ENCODE results near the gene LDLRAD2.
"Not testable (repeated sequence)": the region's sequence is repeated elsewhere in the genome, so short reads cannot be mapped to it uniquely, and the experiment has no call there.

LDLRAD2 gene, protein sequence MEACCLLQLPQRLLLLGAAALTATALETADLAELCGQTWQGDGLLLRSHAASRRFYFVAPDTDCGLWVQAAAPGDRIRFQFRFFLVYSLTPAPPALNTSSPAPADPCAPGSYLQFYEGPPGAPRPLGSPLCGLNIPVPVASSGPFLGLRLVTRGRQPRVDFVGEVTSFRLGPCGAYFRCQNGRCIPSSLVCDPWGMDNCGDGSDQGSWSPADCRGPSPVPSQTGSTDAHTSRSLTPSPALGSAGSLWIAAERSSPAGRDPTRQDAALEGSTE

DNA sequence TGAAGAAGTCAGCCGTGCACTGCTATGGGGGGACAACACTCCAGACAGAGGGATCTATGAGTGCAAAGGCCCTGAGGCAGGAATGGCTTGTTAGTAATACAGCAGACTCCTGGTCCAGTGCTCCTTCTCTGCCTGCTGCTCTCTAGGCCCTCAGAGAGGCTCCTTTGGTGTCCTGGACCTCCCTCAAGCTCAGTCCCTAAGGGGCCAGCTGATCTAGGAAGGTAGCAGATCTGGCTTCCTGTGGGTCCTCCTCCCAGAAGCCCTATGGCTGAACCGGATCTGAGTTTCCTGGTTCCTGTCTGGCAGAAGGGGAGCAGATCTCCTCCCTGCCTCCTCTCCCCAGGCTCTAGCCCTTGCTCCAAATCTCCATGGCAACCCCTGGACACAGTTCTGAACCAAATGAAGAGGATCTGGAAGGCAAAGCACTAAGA lies at the start of gene LDLRAD2:
TSS of gene LDLRAD2 (plus strand) at position 391 of the 431 bp plus-strand sequence. CDS start 187 bp downstream, outside the sequence.
- no peak for DNase-seq

DNA sequence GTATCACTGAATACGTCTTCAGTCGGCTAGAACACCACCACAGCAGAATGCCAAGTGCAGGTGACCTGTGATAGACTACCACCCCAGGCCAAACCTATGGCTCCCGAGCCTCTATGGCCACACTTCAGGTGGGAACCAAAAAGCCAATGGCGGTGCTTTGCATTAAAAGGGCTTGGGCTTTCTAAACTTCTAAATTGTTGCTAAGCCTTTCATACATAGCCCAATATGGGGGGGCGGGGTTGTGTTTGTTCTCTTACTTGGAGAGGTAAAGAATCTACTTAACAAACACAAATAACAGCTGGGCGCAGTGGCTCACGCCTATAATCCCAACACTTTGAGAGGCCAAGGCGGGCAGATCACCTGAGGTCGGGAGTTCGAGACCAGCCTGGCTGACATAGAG lies 48.8 kb upstream of the LDLRAD2 start:
- no peak for DNase-seq

DNA sequence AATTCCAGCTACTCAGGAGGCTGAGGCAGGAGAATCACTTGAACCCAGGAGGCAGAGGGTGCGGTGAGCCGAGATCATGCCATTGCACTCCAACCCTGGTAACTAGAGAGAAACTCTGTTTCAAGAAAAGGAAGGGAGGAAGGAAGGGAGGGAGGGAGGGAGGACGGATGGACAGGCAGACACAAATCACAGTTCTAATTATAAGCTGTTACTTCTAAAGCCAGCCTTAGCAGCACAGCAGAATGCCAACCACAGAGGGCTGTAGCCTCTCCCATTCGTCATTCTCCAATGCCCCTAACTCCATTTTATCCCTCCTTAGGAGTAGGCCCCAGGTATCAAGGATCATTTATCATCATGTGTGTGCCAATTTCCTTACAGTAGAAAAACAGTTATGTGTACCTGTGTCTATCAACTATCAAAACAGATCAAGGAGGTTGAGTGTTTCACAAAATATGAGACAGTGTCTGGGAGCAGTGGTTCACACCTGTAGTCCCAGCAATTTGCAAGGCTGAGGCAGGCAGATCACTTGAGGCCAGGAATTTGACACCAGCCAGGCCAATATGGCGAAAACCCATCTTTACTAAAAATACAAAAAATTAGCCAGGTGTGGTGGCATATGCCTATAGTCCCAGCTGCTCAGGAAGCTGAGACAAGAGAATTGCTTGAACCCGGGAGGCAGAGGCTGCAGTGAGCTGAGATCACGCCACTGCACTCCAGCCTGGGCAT lies 48.2 kb upstream of the LDLRAD2 start:
- no peak for DNase-seq

DNA sequence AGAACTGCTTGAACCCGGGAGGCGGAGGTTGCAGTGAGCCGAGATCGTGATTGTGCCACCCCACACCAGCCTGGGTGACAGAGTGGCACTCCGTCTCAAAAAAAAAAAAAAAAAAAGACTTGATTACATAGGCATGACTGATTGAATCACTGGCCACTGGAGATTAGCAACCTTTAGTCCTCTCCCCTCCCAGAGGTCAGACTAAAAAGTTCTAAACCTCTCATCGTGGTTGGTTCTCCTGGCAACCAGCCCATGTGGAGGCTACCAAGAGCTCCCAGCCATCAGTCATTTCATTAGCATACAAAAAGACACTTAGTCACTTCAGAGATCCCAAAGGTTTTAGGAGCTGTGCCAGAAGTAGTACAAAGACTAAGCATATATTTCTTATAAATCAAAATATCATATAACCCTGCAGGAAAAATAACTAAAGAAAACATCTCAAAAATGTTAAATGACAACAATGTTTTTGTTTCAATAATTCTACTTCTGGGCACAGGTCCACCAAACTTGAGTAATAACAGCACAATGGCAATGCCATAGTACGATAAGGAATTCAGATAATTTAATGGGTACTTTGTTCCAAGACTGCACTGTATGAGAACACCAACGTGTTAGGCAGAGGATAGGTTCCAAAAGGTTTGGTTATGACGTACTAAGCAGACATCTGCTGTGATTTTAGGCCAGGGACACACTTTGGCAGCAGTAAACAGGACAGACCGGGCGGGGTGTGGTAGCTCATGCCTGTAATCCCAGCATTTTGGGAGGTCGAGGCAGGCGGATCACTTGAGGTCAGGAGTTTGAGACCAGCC lies 47.2 kb upstream of the LDLRAD2 start:
- no peak for DNase-seq

DNA sequence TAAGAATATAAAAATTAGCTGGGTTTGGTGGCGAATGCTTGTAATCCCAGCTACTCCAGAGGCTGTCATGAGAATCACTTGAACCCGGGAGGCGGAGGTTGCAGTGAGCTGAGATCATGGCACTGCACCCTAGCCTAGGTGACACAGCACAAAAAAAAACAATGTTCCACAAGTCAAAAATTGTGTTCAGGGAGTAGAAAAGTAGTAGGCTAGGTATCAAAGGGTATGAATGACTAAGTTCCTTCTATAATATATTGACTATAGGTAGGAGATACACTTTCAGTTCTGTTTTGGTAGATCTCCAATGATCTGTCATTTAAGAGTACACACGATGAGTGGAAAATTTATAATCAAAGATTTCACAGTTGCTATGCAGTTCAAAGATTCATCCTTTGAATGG lies 45.9 kb upstream of the LDLRAD2 start:
- no peak for DNase-seq

DNA sequence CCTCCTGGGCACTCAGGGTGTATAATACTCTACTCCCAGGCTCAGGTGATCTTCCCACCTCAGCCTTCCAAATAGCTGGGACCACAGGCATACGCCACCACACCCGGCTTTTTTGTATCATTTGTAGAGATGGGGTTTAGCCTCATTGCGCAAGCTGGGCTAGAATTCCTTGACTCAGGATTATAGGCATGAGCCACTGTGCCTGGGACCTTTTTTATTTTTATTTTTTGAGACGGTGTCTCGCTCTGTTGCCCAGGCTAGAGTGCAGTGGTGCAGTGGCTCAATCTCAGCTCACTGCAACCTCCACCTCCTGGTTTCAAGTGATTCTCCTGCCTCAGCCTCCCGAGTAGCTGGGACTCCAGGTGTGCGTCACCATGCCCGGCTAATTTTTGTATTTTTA lies 45.0 kb upstream of the LDLRAD2 start:
- not testable (repeated sequence) for DNase-seq

DNA sequence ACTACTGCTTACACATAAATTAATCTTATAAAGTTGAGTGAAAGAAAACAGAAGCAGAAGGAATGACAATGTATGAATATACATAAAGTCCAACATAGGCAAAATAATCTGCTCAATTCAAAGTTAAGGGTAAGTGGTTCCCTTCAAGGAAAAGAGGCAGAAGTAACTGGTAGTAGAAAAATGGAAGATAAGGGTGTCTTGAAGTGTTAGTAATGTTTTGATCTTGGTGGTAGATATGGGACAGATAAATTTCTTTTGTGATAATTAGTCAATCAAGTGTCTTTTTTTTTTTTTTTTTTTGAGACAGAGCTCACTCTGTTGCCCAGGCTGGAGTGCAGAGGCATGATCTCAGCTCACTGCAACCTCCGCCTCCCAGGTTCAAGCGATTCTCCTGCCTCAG lies 41.9 kb upstream of the LDLRAD2 start:
- no peak for DNase-seq

DNA sequence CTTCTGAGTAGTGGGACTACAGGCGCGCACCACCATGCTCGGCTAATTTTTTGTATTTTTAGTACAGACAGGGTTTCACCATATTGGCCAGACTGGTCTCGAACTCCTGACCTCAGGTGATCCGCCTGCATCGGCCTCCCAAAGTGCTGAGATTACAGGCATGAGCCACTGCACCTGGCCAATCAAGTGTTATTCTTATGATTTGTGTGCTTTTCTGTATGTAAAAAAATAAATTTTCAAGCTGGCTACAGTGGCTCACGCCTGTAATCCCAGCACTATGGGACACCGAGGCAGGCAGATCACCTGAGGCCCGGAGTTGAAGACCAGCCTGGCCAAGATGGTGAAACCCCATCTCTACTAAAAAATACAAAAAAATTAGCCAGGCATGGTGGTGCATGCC lies 41.5 kb upstream of the LDLRAD2 start:
- DNase-seq = not testable (repeated sequence)

DNA sequence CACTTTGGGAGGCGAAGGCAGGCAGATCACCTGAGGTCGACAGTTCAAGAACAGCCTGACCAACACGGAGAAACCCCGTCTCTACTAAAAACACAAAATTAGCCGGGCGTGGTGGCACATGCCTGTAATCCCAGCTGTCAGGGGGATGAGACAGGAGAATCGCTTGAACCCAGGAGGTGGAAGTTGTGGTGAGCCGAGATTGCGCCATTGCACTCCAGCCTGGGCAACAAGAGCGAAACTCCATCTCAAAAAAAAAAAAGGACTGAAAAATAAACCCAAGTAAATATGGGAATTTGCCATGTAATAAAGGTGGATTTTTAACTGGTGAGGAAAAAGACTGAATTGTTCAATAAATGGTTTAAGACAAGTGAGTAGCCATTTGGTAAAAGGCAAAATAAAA lies 40.4 kb upstream of the LDLRAD2 start:
- DNase-seq = not testable (repeated sequence)

DNA sequence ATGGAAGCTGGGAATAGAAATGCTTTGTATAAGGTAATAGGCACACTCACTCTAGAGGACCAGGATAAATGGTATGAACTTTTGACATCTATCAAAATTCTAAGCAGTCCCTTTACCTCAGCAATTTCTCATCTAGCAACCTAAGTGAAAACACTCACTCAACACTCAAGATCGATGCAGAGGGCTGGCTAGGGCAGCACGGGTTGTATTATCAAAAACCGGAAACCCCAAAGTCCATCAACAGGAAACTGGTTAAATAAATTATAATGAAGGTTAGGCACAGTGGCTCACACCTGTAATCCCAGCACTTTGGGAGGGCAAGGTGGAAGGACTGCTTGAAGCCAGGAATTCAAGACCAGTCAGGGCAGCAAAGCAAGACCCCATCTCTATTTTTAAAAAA lies 38.5 kb upstream of the LDLRAD2 start:
- no peak for DNase-seq

DNA sequence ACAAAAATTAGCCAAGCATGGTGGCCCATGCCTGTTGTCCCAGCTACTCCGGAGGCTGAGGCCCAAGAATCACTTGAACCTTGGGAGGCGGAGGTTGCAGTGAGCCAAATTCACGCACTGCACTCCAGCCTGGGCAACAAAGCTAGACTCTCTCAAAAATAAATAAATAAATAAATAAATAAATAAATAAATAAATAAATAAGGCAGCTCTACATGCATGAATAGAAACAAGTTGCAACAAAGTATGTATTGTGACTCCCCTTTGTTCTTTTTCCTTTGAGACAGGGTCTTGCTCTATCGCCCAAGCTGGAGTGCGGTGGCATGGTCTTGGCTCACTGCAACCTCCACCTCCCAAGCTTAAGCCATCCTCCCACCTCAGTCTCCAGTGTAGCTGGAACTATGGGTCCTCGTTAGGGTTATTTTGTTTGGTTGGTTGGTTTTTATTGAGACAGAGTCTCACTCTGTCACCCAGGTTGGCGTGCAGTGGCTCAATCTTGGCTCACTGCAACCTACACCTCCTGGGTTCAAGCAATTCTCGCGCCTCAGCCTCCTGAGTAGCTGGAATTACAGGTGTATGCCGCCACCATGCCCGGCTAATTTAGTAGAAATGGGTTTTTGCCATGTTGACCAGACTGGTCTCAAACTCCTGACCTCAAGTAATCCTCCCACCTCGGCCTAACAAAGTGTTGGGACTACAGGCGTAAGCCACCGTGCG lies 37.1 kb upstream of the LDLRAD2 start:
- no peak for DNase-seq

DNA sequence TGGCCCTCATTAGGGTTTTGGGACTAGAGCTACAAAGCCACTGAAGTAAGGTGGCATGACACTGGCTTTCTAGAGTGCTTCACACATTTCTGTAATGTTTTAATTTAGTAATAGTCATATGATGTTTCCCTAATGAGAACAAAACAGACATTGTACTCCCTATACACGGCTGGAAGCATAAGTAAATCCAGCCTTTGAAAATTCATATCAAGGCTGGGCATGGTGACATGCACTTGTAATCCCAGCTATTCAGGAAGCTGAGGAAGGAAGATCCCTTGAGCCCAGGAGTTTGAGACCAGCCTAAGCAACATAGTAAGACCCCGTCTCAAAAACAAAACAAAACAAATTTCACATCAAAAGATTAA lies 36.5 kb upstream of the LDLRAD2 start:
- DNase-seq = no peak

DNA sequence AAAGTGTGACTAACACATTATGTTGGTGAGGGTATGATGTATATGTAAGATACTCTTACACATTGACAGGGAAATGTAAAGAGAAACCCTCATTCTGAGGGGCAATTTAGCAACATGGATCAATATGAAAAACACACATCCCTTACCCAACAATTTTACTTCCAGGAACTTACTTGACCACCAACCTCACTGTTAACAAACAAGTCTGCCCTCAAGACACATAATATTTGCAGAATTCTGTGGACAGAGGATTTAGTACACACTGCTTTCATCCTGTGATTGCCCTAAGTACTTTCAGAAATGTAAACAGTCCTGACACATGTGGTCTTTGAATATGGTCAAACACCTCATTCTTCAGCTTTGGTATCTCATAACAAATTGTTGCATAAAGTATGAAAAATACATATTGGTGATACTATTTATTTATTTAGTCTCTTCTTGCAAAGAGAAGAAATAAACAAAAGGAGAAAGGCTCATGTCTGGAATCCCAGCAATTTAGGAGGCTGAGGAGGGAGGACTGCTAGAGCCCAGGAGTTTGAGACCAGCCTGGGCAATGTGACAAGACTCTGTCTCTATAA lies 36.0 kb upstream of the LDLRAD2 start:
- no peak for DNase-seq

DNA sequence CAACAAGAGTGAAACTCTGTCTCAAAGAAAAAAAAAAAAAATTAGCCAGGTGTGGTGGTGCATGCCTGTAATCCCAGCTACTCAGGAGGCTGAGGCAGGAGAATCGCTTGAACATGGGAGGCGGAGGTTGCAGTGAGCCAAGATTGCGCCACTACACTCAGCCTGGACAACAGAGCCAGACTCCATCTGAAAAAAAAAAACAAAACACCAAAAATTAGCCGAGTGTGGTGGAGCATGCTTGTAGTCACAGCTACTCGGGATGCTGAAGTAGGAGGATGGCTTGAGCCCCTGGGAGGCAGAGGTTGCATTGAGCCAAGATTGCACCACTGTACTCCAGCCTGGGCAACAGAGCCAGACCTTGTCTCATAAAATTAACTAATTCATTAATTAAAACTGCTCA lies 35.1 kb upstream of the LDLRAD2 start:
- not testable (repeated sequence) for DNase-seq

DNA sequence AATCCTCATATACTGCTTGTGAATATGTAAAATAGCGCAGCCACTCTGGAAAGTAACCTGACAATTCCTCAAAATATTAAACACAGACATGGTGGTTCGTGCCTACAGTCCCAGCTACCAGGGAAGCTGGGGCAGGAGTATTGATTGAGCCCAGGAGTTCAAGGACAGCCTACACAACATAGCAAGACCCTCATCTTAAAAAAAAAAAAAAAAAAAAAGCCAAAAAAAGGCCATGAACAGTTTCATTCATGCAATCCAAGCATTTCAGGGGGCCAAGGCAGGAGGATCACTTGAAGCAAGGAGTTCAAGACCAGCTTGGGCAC lies 33.7 kb upstream of the LDLRAD2 start:
- DNase-seq = no peak

DNA sequence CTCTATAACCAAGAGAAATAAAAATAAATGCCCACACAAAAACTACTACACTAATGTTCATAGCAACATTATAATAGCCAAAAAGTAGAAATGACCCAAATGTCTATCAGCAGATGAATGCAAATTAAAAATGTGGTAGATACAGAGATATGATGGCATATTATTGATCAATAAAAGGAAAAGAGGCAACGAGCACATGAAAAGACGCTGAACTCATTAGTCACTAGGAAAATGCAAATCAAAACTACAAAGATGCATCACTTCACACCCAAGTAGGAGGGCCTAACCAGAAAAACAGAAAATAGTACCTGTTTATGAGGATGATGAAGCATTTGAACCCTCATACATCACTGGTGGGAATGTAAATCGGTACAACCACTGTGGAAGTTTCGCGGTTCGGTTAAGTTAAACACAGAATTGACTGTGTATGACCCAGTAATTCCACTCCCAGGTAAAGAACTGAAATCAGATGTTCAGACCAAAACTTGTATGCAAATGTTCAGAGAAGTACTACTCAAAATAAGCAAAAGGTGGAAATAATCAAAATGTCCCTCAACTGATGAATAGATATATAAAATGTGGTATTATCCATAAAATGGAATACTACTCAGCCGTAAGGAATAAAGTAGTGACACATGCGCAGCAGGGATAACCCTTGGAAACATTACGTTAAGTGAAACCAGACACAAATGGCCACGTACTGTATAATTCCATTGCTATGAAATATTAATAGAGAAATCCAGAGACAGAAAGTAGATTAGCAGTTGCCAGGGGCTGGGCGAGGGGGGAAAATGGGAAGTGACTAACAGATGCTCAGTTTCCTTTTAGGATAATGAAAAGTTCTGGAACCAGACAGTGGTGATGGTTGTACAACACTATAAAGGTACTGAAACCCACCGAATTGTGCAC lies 32.2 kb upstream of the LDLRAD2 start:
- peak; percentile 32 to 39 for DNase-seq

DNA sequence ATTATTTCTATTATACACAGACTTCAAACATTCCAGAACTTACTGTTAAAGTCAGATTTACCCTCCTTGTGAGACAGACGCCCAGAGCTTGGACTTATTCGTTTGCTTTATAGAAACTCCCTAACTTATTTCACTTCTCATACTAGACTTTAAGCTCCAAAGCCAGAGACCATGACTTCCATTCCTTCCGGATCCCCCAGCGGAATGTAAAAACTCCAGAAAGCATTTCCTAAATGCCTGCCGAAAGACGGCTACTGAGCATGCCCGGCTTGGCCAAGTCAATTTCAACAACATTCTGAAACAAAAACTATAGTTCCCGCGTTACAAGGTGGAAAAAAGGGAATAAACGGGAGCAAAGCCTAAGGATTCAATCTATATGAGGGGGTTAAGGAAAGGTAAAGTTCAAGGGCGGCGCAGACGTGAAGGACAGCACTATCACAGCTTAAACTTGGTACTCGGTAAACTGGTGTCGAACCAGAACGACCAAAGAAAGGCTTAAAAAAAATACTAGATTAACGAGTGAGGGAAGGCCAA lies 30.2 kb upstream of the LDLRAD2 start:
- no peak for DNase-seq

DNA sequence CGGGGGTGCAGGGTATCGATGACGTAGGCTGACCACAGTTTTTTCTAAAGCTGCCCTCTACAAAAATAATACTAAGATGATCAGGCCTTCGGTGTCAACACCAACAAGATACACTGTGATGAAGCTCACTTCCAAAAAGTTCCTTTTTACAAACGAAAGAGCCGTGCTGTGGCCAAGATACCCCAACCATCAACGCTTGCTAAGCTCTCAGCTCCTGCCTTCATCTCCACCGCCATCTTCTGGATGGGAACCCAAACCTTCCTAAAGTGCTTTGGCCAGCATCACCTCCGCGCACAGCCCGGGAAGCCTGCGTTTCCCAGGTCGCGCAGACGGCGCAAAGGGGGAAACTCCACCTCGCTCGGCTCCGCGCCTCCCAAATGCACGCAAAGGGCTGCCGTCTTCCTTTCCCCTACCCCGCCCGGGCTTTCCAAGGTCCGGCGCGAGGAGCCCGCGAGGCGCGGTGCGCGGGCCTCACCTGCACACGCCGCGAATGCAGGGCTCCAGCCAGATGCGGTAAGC lies 29.7 kb upstream of the LDLRAD2 start:
- peak; percentile 23 to 35 for DNase-seq

DNA sequence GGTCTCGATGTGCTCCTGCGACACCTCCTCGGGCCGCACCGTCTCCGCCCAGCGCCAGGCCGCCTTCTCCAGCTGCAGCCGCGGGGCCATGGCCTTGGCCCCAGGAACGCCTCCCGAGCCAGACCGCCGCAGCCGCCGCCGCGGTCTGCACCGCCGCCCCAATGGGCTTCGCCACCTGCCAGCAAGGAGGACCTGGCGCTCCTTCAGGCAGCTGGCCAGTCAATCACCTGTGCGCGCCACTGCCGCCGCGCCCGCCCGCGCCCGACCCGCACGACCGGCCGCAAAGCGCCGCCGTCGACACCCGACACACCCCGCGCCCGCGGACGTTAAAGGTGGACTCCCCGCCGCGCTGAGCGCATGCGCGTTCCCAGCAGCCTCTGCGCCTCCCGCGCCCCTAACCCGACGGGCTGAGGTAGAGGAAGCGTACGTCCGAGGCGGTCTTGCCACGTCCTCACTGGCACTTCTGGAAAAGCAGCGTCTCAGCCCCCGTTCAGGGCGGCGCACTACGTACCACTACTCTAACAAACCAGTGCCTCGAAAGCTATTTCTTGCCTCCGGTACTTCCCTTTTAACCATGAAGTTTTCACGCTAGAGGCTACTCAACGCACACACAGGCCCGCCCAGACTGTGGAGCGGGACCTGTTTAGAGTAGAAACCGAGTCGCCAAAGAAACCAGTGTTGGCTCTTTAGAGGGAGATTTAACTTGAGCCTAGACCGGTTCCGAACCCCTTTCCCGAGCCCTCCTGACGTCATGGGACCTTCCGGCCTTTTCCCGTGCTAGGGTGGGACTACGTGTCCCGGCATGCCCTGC lies 29.0 kb upstream of the LDLRAD2 start, which contains the start of gene USP48:
TSS of gene USP48 (minus strand) at position 282 of the 811 bp plus-strand sequence. CDS start at position 90, 192 bp downstream.
- DNase-seq = peak; percentile 92 to 94

Measured in activated CD4-positive, alpha-beta T cell treated with anti-CD3 and anti-CD28 coated beads, Interleukin-2, amount 50 U/mL, for 4 hours (primary cell).